Stomach (tissue), 9 donors: Measurements from ENCODE around the gene MESP2. TPM values are rescaled to one million over a fixed set of nuclear protein-coding genes. Genes with fewer than 3 reads are reported as not detected.

Source experiments
- DNase-seq, 2 donors: peaks; one replicate each; pipeline versions ENCODE4 v3.0.0 to v3.0.0-alpha.2; 2013 to 2019
- H3K27ac ChIP-seq, 5 donors: fragments of 200-600 bp in 4 of 5; sonication (generic) in 4 of 5; one replicate each; pipeline ENCODE4 v1.5.1; 2013 to 2019; ENCODE audit warnings: mild to moderate bottlenecking in 1 of 5, moderate library complexity in 1 of 5
- H3K27me3 ChIP-seq, 3 donors: fragments of 200-600 bp; sonication (generic); one replicate each; pipeline ENCODE4 v1.5.1; 2017 to 2019; ENCODE audit warnings: mixed run types in 1 of 3
- H3K36me3 ChIP-seq, 4 donors: fragments of 200-600 bp; sonication (generic); 1 replicate in 3 of 4; 2 replicates in 1 of 4; pipeline ENCODE4 v1.5.1; 2016 to 2019
- H3K4me1 ChIP-seq, 4 donors: fragments of 200-600 bp; sonication (generic); one replicate each; pipeline ENCODE4 v1.5.1; 2016 to 2019
- H3K4me3 ChIP-seq, 4 donors: fragments of 200-600 bp; sonication (generic) in 3 of 4; one replicate each; pipeline ENCODE4 v1.5.1; 2016 to 2019; ENCODE audit warnings: mild to moderate bottlenecking in 1 of 4
- H3K9me3 ChIP-seq, 4 donors: fragments of 200-600 bp; sonication (generic); one replicate each; pipeline ENCODE4 v1.5.1; 2016 to 2019
- EP300 ChIP-seq: sonication (generic); formaldehyde crosslinking; IDR thresholded peaks from one replicate; pipeline ENCODE4 v1.6.1; 2017; ENCODE audit warnings: antibody characterized with exemption
- POLR2A ChIP-seq, 4 donors: fragments of 450-650 bp; IDR thresholded peaks; one replicate each; pipeline ENCODE4 v1.6.1; 2016; ENCODE audit warnings: antibody characterized with exemption in 4 of 4, control low read depth in 2 of 4, mild to moderate bottlenecking in 1 of 4, moderate library complexity in 1 of 4
- POLR2AphosphoS5 ChIP-seq, 3 donors: sonication (generic); formaldehyde crosslinking; IDR thresholded peaks; one replicate each; pipeline ENCODE4 v1.6.1; 2016; ENCODE audit warnings: antibody characterized with exemption in 3 of 3
- WGBS, 5 donors: extraction: QIAGEN DNeasy Blood & Tissue Kit in 3 of 5; methylation state at CpG; one replicate each; pipeline versions ENCODE4 v1.1.5 to v1.1.7; 2013 to 2018; 5-methylcytosine and 5-hydroxymethylcytosine counted together
- intact Hi-C: fragments of 100-400 bp; cut with DNase I; formaldehyde crosslinking; loops from one replicate; pipeline ENCODE4 v1.15.1; 2023; ENCODE audit warnings: low total_unique reads
- polyA plus RNA-seq, 3 donors: library from polyadenylated mRNA; stranded (reverse); fragments of 200-250 nt; gene quantifications; one replicate each; pipeline ENCODE4 v1.2.3, GENCODE V29; 2013
- total RNA-seq, 5 donors: library from RNA; depleted of rRNA; stranded (reverse); fragments of >200 nt; gene quantifications; one replicate each; pipeline versions ENCODE4 v1.1.0 to v1.2.3, GENCODE V29; 2014 to 2016
- TF ChIP-seq, protein P1 (sequence below), 7 experiments: fragments of 450-650 bp in 4 of 7; fragments of 200-600 bp in 3 of 7; sonication (generic) in 3 of 7; IDR thresholded peaks; one replicate each; pipeline ENCODE4 v1.5.1; 2016 to 2019; ENCODE audit warnings: antibody characterized with exemption in 7 of 7, control low read depth in 2 of 7, mild to moderate bottlenecking in 1 of 7
- donor health status: healthy with polysubstance abuse.
- donor health status: Bipolar disorder and iron deficiency.
- donor health status: healthy.

The MESP2 gene
- total and polyA plus RNA-seq, 8 donors = 0.43 to 0.56 TPM; not detected in 6

DNA sequence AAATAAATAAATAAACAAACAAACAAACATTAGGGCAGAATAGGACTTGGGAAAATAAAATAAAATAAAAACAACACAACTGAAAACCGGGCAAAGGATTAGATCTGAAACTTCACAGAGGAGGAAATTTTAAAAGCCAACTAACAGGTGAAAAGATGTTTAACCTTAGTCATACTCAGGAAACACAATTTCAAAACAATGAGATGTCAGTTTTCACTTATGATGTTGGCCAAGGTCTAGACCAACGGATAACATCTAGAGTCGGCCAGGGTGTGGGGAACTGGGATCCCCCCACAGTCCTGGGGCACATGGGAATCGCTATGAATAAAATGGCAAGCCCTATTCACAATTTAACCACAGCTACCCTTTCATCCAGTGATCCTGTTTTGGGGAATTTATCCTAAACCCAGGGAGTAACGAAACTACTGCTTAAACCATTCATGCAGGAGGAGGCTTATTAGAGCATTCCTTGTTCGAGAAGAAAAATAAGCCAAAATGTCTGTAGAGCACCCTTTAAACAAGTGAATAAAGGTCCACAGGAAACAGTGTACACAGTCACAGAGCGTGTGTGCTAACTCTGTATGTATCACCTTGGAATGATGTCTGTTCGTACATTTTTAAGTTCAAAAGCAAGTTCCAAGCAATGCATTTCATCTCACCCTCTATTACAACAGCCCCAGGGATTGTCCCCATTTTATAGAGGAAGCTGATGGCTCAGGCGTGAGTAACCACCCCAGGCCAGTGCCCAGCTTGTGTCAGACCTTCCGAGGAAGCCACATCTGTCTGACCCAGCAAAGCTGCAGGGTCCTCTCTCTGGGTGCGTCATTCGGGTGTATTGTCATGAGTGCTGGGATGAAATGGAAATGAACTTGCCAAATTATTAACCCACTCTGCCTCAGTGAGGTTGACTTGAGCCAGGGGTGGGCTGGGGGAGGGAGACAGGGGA, 44.8 kb downstream of the MESP2 start:
- peak overlapping the region in 2 of 5 donors; percentile 57 to 59 for H3K27ac ChIP-seq
- H3K36me3 ChIP-seq = no peaks in the 10 kb centered on the region
- peaks cover 0 to 15% (median 6%) of the 10 kb centered on the region in 4 donors for H3K4me1 ChIP-seq
- no peak overlapping the region for H3K4me3 ChIP-seq
- H3K27me3 ChIP-seq = peaks cover 0 to 37% (median 0%) of the 10 kb centered on the region in 3 donors
- H3K9me3 ChIP-seq = peaks cover 0 to 2% (median 1%) of the 10 kb centered on the region in 4 donors
- TF ChIP-seq POLR2A (IDR thresholded peaks at IDR 0.05) (no peak), EP300 (no peak), POLR2AphosphoS5 (IDR thresholded peaks at IDR 0.05) (no peak)
- TF ChIP-seq, protein P1, sequence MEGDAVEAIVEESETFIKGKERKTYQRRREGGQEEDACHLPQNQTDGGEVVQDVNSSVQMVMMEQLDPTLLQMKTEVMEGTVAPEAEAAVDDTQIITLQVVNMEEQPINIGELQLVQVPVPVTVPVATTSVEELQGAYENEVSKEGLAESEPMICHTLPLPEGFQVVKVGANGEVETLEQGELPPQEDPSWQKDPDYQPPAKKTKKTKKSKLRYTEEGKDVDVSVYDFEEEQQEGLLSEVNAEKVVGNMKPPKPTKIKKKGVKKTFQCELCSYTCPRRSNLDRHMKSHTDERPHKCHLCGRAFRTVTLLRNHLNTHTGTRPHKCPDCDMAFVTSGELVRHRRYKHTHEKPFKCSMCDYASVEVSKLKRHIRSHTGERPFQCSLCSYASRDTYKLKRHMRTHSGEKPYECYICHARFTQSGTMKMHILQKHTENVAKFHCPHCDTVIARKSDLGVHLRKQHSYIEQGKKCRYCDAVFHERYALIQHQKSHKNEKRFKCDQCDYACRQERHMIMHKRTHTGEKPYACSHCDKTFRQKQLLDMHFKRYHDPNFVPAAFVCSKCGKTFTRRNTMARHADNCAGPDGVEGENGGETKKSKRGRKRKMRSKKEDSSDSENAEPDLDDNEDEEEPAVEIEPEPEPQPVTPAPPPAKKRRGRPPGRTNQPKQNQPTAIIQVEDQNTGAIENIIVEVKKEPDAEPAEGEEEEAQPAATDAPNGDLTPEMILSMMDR (IDR thresholded peaks at IDR 0.05) = no peak
- 52 to 68% (median 61%) methylated on average over 12 of the region's 12 CpGs for WGBS, 5 donors
- no peak for DNase-seq
- intact Hi-C loops = no loop called here

GRCh38 chr15:89822026-89822425, 45.9 kb downstream of the MESP2 start:
- Histone ChIP-seq H3K9me3 (no peaks in the 10 kb centered on the region), H3K36me3 (no peaks in the 10 kb centered on the region), H3K4me1 (peaks cover 0 to 18% (median 6%) of the 10 kb centered on the region in 4 donors), H3K27ac (peak overlapping the region in 1 of 5 donors; percentile 59), H3K4me3 (no peak overlapping the region), H3K27me3 (peaks cover 0 to 26% (median 0%) of the 10 kb centered on the region in 3 donors)
- intact Hi-C loops = no loop called here
- TF ChIP-seq POLR2A (IDR thresholded peaks at IDR 0.05) = no peak
- no peak for TF ChIP-seq POLR2AphosphoS5 (IDR thresholded peaks at IDR 0.05)
- WGBS, 5 donors = 50 to 77% (median 59%) methylated on average over 11 of the region's 11 CpGs
- DNase-seq = no peak

DNA sequence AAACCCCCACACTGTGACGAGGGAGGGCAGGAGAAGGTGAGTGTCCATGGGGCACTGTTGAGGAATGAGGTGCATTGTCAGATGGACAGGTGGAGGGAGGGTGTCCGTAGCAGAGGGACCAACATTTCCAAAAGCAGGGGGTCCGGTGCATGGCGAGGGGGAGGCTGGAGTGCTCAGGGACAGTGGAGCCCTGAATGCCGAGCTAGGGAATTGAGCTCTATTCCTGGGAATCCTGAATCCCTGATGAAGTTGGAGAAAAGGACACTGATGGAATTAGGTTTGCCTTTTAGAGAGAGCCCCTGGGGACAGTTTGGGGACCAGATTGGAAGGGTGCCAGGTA, 46.4 kb downstream of the MESP2 start:
- Histone ChIP-seq H3K4me3 (no peak overlapping the region), H3K27ac (peak overlapping the region in 1 of 5 donors; percentile 23), H3K4me1 (peaks cover 0 to 23% (median 7%) of the 10 kb centered on the region in 4 donors), H3K9me3 (no peaks in the 10 kb centered on the region), H3K36me3 (no peaks in the 10 kb centered on the region), H3K27me3 (peaks cover 0 to 21% (median 0%) of the 10 kb centered on the region in 3 donors)
- intact Hi-C loops = no loop called here
- DNase-seq = no peak
- TF ChIP-seq POLR2AphosphoS5 (IDR thresholded peaks at IDR 0.05) (no peak), POLR2A (IDR thresholded peaks at IDR 0.05) (no peak)
- TF ChIP-seq, protein P1 (IDR thresholded peaks at IDR 0.05) = no peak
- WGBS, 5 donors = 78 to 93% (median 82%) methylated on average over 5 of the region's 5 CpGs

- no peak overlapping the region for H3K4me3 ChIP-seq
- no peak for TF ChIP-seq EP300
- peak overlapping the region in 2 of 5 donors; percentile 23 to 24 for H3K27ac ChIP-seq
- peaks cover 0 to 17% (median 0%) of the 10 kb centered on the region in 3 donors for H3K27me3 ChIP-seq
- intact Hi-C loops = no loop called here
- DNase-seq = no peak
- 62 to 79% (median 75%) methylated on average over 5 to 7 of the region's 7 CpGs for WGBS, 5 donors
- H3K36me3 ChIP-seq = no peaks in the 10 kb centered on the region
- H3K4me1 ChIP-seq = peaks cover 2 to 26% (median 11%) of the 10 kb centered on the region in 4 donors
- no peaks in the 10 kb centered on the region for H3K9me3 ChIP-seq
Observed at GRCh38 chr15:89822951-89823711, 47.0 kb downstream of the MESP2 start.

DNA sequence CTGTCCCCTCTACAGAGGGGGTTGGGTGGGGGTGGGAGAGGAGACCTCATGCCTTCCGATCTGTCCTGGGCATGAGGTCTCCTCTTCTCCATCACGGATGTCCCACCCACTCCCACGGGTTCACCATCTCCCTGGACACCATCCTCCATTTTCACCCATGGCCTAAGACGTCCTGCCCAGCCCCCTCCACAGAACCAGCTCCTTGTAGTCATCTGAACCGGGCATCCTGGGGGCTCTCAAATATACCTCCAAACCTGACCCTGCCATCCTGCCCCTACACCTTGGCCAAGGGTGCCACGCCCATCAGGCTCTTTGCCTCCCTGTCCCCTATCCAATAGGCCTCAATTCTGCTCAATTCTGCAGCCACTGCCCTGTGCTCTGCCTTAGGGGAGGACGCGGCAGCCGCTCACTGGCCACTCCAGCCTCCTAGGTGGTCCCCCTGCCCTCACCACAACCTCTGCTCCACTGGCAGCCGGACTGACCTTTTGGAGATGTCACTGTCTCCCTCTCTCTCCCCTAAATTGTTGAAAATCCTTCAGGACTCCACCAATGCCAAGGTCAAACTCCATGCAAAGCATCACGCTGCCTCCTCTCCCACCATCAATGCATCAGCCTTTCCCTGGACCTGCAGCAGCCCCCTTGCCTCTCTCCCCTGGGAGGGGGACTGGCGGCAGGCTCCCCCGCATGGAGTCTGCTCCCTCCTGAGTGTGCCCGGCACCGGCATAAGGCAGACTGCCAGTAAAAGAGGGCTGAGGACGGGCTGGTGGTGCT, 47.9 kb downstream of the MESP2 start:
- 84 to 91% (median 90%) methylated on average over 16 of the region's 16 CpGs for WGBS, 5 donors
- no peak overlapping the region for H3K4me3 ChIP-seq
- H3K36me3 ChIP-seq = no peaks in the 10 kb centered on the region
- H3K27me3 ChIP-seq = peaks cover 0 to 12% (median 0%) of the 10 kb centered on the region in 3 donors
- TF ChIP-seq, protein P1 (IDR thresholded peaks at IDR 0.05) = no peak
- TF ChIP-seq POLR2A (IDR thresholded peaks at IDR 0.05) = no peak
- no peak for TF ChIP-seq EP300
- TF ChIP-seq POLR2AphosphoS5 (IDR thresholded peaks at IDR 0.05) = no peak
- intact Hi-C loops = no loop called here
- DNase-seq = no peak
- H3K9me3 ChIP-seq = no peaks in the 10 kb centered on the region
- peak overlapping the region in 2 of 5 donors; percentile 23 to 24 for H3K27ac ChIP-seq
- H3K4me1 ChIP-seq = peaks cover 11 to 29% (median 17%) of the 10 kb centered on the region in 4 donors
